GM21737 (cell line): ENCODE data around the gene FSTL1.

ENCODE experiments used
- ATAC-seq: cut with Tn5 transposase; IDR thresholded peaks from one replicate; pipeline ENCODE4 v1.9.1; 2021; ENCODE audit warnings: mild to moderate bottlenecking, moderate library complexity; ENCODE audit not compliant: unreplicated experiment

FSTL1 gene

GRCh38 chr3:120364101-120364500 is 86.7 kb downstream of the FSTL1 start:
- no peak for ATAC-seq

DNA sequence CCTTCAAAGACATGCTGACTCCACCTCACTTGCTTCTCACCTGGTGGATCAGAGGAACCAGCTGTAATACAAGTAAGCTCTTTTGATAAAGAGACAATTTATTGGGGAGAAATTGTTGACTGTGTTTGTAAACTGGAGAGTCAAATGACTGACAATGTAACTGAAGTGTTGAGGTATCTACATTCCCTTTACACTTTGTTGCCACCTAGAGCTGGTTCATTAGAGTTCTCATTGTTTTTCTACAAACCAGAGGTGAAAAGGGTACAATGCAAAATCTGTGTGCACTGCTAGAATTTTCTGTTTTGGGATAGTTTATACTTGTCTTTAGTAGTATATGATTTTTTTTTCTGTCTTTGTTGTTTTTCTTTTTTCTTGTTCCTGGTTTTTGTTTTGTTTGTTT is 93.0 kb downstream of the FSTL1 start:
- ATAC-seq, result no peak

- ATAC-seq, result no peak
Measured at GRCh38 chr3:120355486-120355885, 95.3 kb downstream of the FSTL1 start.

DNA sequence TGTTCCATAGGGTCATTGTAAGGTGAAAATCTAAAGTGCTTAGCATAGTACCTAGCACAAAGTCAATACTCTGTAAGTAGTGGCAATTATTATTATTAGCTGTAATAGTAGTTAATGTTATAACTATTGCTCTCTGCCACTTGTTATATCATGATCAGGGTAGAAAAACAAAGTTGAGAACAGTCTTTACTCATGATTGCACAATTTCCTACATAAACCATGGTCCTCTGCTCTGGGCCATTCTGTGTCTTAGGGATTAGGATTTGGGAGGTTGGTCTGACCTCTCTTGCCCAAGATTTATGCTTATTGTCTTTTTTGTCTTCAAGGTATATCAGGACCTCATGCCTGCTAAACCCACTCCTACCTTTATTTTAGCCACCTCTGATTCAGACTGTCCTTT is 97.3 kb downstream of the FSTL1 start:
- no peak for ATAC-seq

DNA sequence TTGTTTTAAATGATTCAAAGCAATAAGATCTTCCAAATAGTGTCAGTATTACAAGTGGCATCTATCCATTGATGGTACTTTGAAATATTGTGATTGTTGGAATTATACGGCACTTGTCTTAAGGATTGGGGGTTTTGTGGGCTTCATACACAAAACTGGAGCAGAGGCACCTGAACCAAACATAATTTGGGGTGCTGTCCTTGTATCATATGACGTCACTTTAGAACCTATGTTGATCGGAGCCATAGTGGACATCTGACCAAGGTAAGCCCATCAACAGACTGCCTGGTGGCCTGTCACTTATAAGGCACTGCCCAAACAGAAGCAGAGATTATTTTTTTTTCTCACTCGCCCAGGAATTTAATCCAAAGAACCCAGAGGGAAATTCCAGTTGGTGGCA is 98.8 kb downstream of the FSTL1 start:
- no peak for ATAC-seq

GRCh38 chr3:120350401-120350941 is 100.3 kb downstream of the FSTL1 start:
- ATAC-seq, result no peak

- no peak for ATAC-seq
Measured at GRCh38 chr3:120349855-120350125, 101.0 kb downstream of the FSTL1 start.

DNA sequence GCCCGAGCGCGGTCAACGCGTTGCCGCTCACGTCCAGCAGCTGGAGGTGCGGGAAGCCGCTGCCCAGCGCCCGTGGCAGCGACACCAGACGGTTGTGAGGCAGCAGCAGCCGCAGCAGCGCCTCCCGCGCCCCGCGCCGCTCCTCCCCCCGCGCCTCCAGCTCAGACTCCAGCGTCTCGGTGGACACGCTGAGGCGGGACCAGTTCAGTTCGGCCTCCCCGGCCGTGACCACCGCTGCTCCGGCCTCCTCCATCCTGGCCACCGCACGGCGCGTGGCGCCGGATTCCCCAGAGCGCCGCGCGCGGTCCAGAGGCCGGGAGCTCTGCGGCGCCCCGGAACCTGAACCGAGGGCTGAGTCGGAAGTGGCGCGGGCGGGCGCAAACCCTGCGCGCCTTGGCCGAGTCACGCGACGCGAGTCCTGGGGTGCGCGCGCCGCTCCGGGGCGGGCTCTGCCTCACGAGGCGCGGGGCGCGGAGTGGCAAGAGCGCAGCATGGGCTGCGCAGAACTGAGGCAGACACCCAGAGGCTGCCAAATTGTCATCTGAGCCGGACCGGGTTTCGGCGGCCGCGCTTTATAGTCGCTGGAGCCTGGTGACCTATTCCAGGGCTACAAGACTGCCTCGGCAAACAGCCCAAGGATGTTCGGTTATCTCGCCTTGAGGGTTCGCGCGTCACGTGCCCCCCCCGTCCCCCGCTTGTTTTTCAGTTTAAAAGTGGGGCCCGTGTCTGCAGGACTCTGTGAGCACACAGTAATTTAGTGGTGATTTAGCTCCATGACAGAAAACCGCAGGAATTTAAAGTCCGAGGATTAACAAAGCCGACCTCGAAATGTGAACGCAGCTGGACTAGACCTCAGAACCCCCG is 101.6 kb downstream of the FSTL1 start, which contains the start of gene LRRC58:
LRRC58 (minus strand) TSS at position 364 of the 864 bp plus-strand sequence; CDS start at position 253, 111 bp downstream.
- ATAC-seq, result peak; percentile 89

GRCh38 chr3:120348065-120348990 is 102.5 kb downstream of the FSTL1 start:
- ATAC-seq, result peak; percentile 38

- ATAC-seq, result no peak
Measured at GRCh38 chr3:120344349-120344748, 106.4 kb downstream of the FSTL1 start.
